Measurements from ENCODE around the gene UBXN6. TPM values are rescaled to one million over a fixed set of nuclear protein-coding genes. Genes with fewer than 3 reads are reported as not detected.

The UBXN6 gene
- total RNA-seq, 1 experiment from 2014 or later, result 34.1 TPM

- no CpG with 5 or more reads among the region's 16 CpGs for WGBS (ENCODE audit: extremely low coverage, insufficient read length, low lambda C conversion rate)
- H2AFZ ChIP-seq (ENCODE audit: low read length), result no peak overlapping the region
- no peak for DNase-seq
- no peak overlapping the region for H3K56ac ChIP-seq (ENCODE audit: insufficient read length, low read depth, low read length)
- peaks cover 10% of the 10 kb centered on the region; the same call in 1 of the 2 replicates for H3K79me2 ChIP-seq (ENCODE audit: insufficient read depth, low read length)
- H4K20me1 ChIP-seq (ENCODE audit: control insufficient read depth, insufficient read depth, insufficient read length), result peaks cover 3% of the 10 kb centered on the region
- H3K18ac ChIP-seq (ENCODE audit: insufficient read length, low read depth, low read length), result no peak overlapping the region
- no peak overlapping the region for H2BK5ac ChIP-seq (ENCODE audit: insufficient read length, low read length)
- H4K91ac ChIP-seq (ENCODE audit: insufficient read length, low read depth, low read length), result no peak overlapping the region
- Mint-ChIP-seq H3K9me3 (no peaks in the 10 kb centered on the region), H3K27me3 (ENCODE audit: low read depth) (no peaks in the 10 kb centered on the region), H3K4me1 (peaks cover 7 to 16% of the 10 kb centered on the region in 2 experiments), H3K27ac (no peak overlapping the region; a peak in 1 of 7 replicates), H3K36me3 (ENCODE audit: insufficient read depth in 1 of 3, low read depth in 3 of 3) (peaks cover 11 to 34% (median 29%) of the 10 kb centered on the region in 3 experiments; a peak in 6 of 7 replicates), H3K4me3 (peak overlapping the region in 1 of 2 experiments; percentile 29; a peak in 1 of 5 replicates)
- H3T11ph ChIP-seq (ENCODE audit: low read length), result no peak overlapping the region
- no peak overlapping the region for H2AK5ac ChIP-seq (ENCODE audit: insufficient read length, low read length)
- no peak overlapping the region for H3K23ac ChIP-seq (ENCODE audit: insufficient read length, low read depth, low read length)
- H3K4me2 ChIP-seq (ENCODE audit: insufficient read depth, insufficient read length, low read length), result no peak overlapping the region
- no peak overlapping the region for H3K9ac ChIP-seq (ENCODE audit: extremely low read depth, insufficient read length, low read length)
- no peak overlapping the region for H4K8ac ChIP-seq (replicated peaks; ENCODE audit: insufficient read length, low read depth, low read length)
- peaks cover 12% of the 10 kb centered on the region for H3K79me1 ChIP-seq (ENCODE audit: insufficient read depth, low read depth, low read length, poor library complexity, severe bottlenecking)
- no peak overlapping the region for H3K4ac ChIP-seq (ENCODE audit: low read depth, low read length)
- no peaks in the 10 kb centered on the region; the same call in 1 of the 2 replicates for H3K4me1 ChIP-seq (ENCODE audit: insufficient read depth, low read length)
- H2BK120ac ChIP-seq (ENCODE audit: low read depth, low read length, poor library complexity, severe bottlenecking), result no peak overlapping the region
- H3K14ac ChIP-seq (ENCODE audit: insufficient read depth, low read length), result no peak overlapping the region
- no peaks in the 10 kb centered on the region for H3K27me3 ChIP-seq (ENCODE audit: insufficient read depth, low read length)
- no peaks in the 10 kb centered on the region for H3K9me3 ChIP-seq (ENCODE audit: control insufficient read depth, low read depth, low read length)
- H4K5ac ChIP-seq (ENCODE audit: insufficient read length, low read depth, low read length), result no peak overlapping the region
- no peak overlapping the region for H3K27ac ChIP-seq (ENCODE audit: insufficient read length, low read depth, low read length)
- no peak overlapping the region for H2BK15ac ChIP-seq (ENCODE audit: low read depth, low read length)
- H2BK12ac ChIP-seq (ENCODE audit: insufficient read length, low read depth, low read length), result no peak overlapping the region
- no peak for TF ChIP-seq CTCF (conservative IDR thresholded peaks at IDR 0.05)
- H3K23me2 ChIP-seq (ENCODE audit: insufficient read length, low read depth, low read length, poor library complexity, severe bottlenecking), result peaks cover 17% of the 10 kb centered on the region
- no peak overlapping the region for H2BK20ac ChIP-seq (ENCODE audit: low read depth, low read length, poor library complexity, severe bottlenecking)
These were observed 19.6 kb upstream of the UBXN6 start for GRCh38 chr19:4477034-4477801.

All from H9 (cell line).